HEK293 (cell line): Measurements from ENCODE around the gene TUBG2.

Source experiments
- CTCF ChIA-PET: fragments of 350-600 bp; formaldehyde crosslinking; extraction: SDS; loops from one replicate; lab custom pipeline; 2021; ENCODE audit warnings: antibody characterized with exemption; lab: Yijun Ruan, JAX
- POLR2A ChIA-PET: fragments of 300-600 bp; formaldehyde crosslinking; extraction: SDS; loops from one replicate; lab custom pipeline; 2020; ENCODE audit warnings: antibody characterized with exemption, inconsistent platforms; lab: Yijun Ruan, JAX
- H3K27ac ChIP-seq: fragments of 200-500 bp; sonication (Bioruptor generic); 2 replicates; pipeline ENCODE4 v1.5.1; 2014; ENCODE audit warnings: low read depth, low read length, control low read depth, inconsistent platforms; ENCODE audit errors: extremely low read depth
- H3K36me3 ChIP-seq, 2 experiments: fragments of 200-500 bp in 1 of 2; sonication (Bioruptor generic) in 1 of 2; 1 replicate in 1 of 2; 2 replicates in 1 of 2; pipeline ENCODE4 v1.5.1; 2014 to 2017; ENCODE audit warnings: inconsistent platforms in 2 of 2, low read length in 2 of 2; ENCODE audit not compliant: control insufficient read depth in 2 of 2, insufficient read depth in 1 of 2
- H3K4me1 ChIP-seq: fragments of 200-500 bp; sonication (Bioruptor generic); 2 replicates; pipeline ENCODE4 v1.5.1; 2014; ENCODE audit warnings: mild to moderate bottlenecking, low read length, inconsistent platforms; ENCODE audit not compliant: control insufficient read depth, insufficient read depth
- H3K4me3 ChIP-seq: 2 replicates; pipeline ENCODE4 v1.5.1; 2011; ENCODE audit warnings: low read depth, mild to moderate bottlenecking, control low read depth, low read length, moderate library complexity
- H3K9me3 ChIP-seq: fragments of 200-500 bp; sonication (Bioruptor generic); 2 replicates; pipeline ENCODE4 v1.5.1; 2014; ENCODE audit warnings: low read depth, low read length, inconsistent platforms; ENCODE audit not compliant: control insufficient read depth, insufficient read depth
- BCL11B ChIP-seq: fragments of 450-650 bp; formaldehyde crosslinking; IDR thresholded peaks from 2 replicates; pipeline ENCODE4 v1.5.1; 2016; ENCODE audit warnings: low read depth, missing biosample characterization, missing genetic modification characterization
- EGR2 ChIP-seq: fragments of 450-650 bp; formaldehyde crosslinking; IDR thresholded peaks from 2 replicates; pipeline ENCODE4 v1.5.1; 2016; ENCODE audit warnings: low read depth, missing biosample characterization, missing genetic modification characterization
- GLIS1 ChIP-seq: fragments of 450-650 bp; formaldehyde crosslinking; IDR thresholded peaks from 2 replicates; pipeline ENCODE4 v1.5.1; 2016; ENCODE audit warnings: missing biosample characterization, missing genetic modification characterization
- PRDM4 ChIP-seq: fragments of 450-650 bp; formaldehyde crosslinking; IDR thresholded peaks from 2 replicates; pipeline ENCODE4 v1.5.1; 2017; ENCODE audit warnings: missing biosample characterization, missing genetic modification characterization
- SCRT2 ChIP-seq: fragments of 450-650 bp; formaldehyde crosslinking; IDR thresholded peaks from 2 replicates; pipeline ENCODE4 v1.5.1; 2016; ENCODE audit warnings: missing biosample characterization, missing genetic modification characterization
- TSHZ1 ChIP-seq: fragments of 450-650 bp; formaldehyde crosslinking; IDR thresholded peaks from 2 replicates; pipeline ENCODE4 v1.5.1; 2016; ENCODE audit warnings: missing biosample characterization, missing genetic modification characterization, borderline replicate concordance
- ZBTB7A ChIP-seq: fragments of 450-650 bp; formaldehyde crosslinking; IDR thresholded peaks from 2 replicates; pipeline ENCODE4 v1.5.1; 2016; ENCODE audit warnings: low read depth, missing biosample characterization, missing genetic modification characterization
- ZIC2 ChIP-seq: fragments of 450-650 bp; formaldehyde crosslinking; IDR thresholded peaks from 2 replicates; pipeline ENCODE4 v1.5.1; 2016; ENCODE audit warnings: missing biosample characterization, missing genetic modification characterization
- ZNF157 ChIP-seq: fragments of 450-650 bp; formaldehyde crosslinking; IDR thresholded peaks from 2 replicates; pipeline ENCODE4 v1.5.1; 2016; ENCODE audit warnings: missing biosample characterization, missing genetic modification characterization
- ZNF211 ChIP-seq: fragments of 450-650 bp; formaldehyde crosslinking; IDR thresholded peaks from 2 replicates; pipeline ENCODE4 v1.5.1; 2016; ENCODE audit warnings: low read depth, missing biosample characterization, missing genetic modification characterization
- ZNF302 ChIP-seq: fragments of 450-650 bp; formaldehyde crosslinking; IDR thresholded peaks from 2 replicates; pipeline ENCODE4 v1.5.1; 2016; ENCODE audit warnings: missing biosample characterization, missing genetic modification characterization, low read depth
- ZNF366 ChIP-seq: fragments of 450-650 bp; formaldehyde crosslinking; conservative IDR thresholded peaks from 2 replicates; pipeline ENCODE4 v1.5.1; 2016; ENCODE audit warnings: missing biosample characterization, missing genetic modification characterization
- ZNF398 ChIP-seq: fragments of 450-650 bp; formaldehyde crosslinking; IDR thresholded peaks from 2 replicates; pipeline ENCODE4 v1.5.1; 2017; ENCODE audit warnings: missing biosample characterization, missing genetic modification characterization
- ZNF501 ChIP-seq: fragments of 450-650 bp; formaldehyde crosslinking; IDR thresholded peaks from 2 replicates; pipeline ENCODE4 v1.5.1; 2016; ENCODE audit warnings: missing biosample characterization, missing genetic modification characterization
- ZNF639 ChIP-seq: fragments of 450-650 bp; formaldehyde crosslinking; IDR thresholded peaks from 2 replicates; pipeline ENCODE4 v1.5.1; 2016; ENCODE audit warnings: missing biosample characterization, missing genetic modification characterization
- ZNF654 ChIP-seq: fragments of 450-650 bp; formaldehyde crosslinking; IDR thresholded peaks from 2 replicates; pipeline ENCODE4 v1.5.1; 2016; ENCODE audit warnings: low read depth, missing biosample characterization, missing genetic modification characterization
- ZNF843 ChIP-seq: fragments of 450-650 bp; formaldehyde crosslinking; IDR thresholded peaks from 2 replicates; pipeline ENCODE4 v1.5.1; 2016; ENCODE audit warnings: missing biosample characterization, missing genetic modification characterization
- ZSCAN30 ChIP-seq: fragments of 450-650 bp; IDR thresholded peaks from 2 replicates; pipeline ENCODE4 v1.5.1; 2018; ENCODE audit warnings: missing biosample characterization, mild to moderate bottlenecking, missing genetic modification characterization, moderate library complexity
- ZSCAN4 ChIP-seq: fragments of 450-650 bp; formaldehyde crosslinking; IDR thresholded peaks from 2 replicates; pipeline ENCODE4 v1.5.1; 2017; ENCODE audit warnings: missing biosample characterization, missing genetic modification characterization

TUBG2 gene

GRCh38 chr17:42680331-42680808 is 21.3 kb downstream of the TUBG2 start (continued):
- TF ChIP-seq TSHZ1 (tag by site-specific recombination) = no peak
- no peak for TF ChIP-seq ZSCAN4 (tag by site-specific recombination)
- TF ChIP-seq ZNF211 (tag by site-specific recombination) = no peak
- TF ChIP-seq ZSCAN30 (tag by site-specific recombination) = no peak
- TF ChIP-seq ZNF157 = no peak
- no peak for TF ChIP-seq GLIS1
- no peak for TF ChIP-seq ZBTB7A (tag by site-specific recombination)
- TF ChIP-seq EGR2 (tag by site-specific recombination) = no peak; the same call in 1 of the 2 replicates
- TF ChIP-seq ZNF654 = no peak
- TF ChIP-seq SCRT2 (tag by site-specific recombination) = peak; percentile 8
- TF ChIP-seq, all 188 proteins: peak for 4

GRCh38 chr17:42681976-42682721 is 23.1 kb downstream of the TUBG2 start, which contains the start of gene CNTNAP1:
TSS of gene CNTNAP1 (plus strand) at chr17:42682531. CDS start at chr17:42682830, 299 bp downstream.
- CTCF ChIA-PET = interaction anchor here (1.4 to 2.7 kb wide), 3 partner anchors 82 to 111 kb away, joined by 4 to 17 read pairs (median 4); partner anchors contain the start of gene PSMC3IP
- Histone ChIP-seq H3K27ac (peak within 1 kb of the TSS; percentile 48; the same call in 1 of the 2 replicates), H3K4me3 (peak within 1 kb of the TSS; percentile 60), H3K9me3 (no peaks in the 10 kb centered on the region), H3K4me1 (peaks cover 19% of the 10 kb centered on the region), H3K36me3 (peaks cover 0 to 12% of the 10 kb centered on the region in 2 experiments; a peak in 1 of 3 replicates)
- POLR2A ChIA-PET = interaction anchor here (0.8 to 1.4 kb wide), 8 partner anchors 27 to 664 kb away, joined by 3 to 10 read pairs (median 4); partner anchors contain the start of genes BECN1 and PSMC3IP
- peak; percentile 99 for TF ChIP-seq ZNF366 (tag by site-specific recombination)
- TF ChIP-seq ZNF501 (tag by site-specific recombination) = peak; percentile 76
- TF ChIP-seq PRDM4 (tag by site-specific recombination) = peak; percentile 96
- TF ChIP-seq ZNF843 (tag by site-specific recombination) = 0 out of 2 replicates have a peak, but pooled peaks have one; percentile 63
- no peak for TF ChIP-seq ZNF302 (tag by site-specific recombination)
- peak; percentile 93 for TF ChIP-seq ZNF398 (tag by site-specific recombination)
- peak; percentile 52 for TF ChIP-seq ZIC2 (tag by site-specific recombination)
- TF ChIP-seq ZNF639 = peak; percentile 39
- 0 out of 2 replicates have a peak, but pooled peaks have one; percentile 49 for TF ChIP-seq BCL11B (tag by site-specific recombination)
- no peak for TF ChIP-seq TSHZ1 (tag by site-specific recombination)
